Neural cell (in vitro differentiated cells): ENCODE data around the gene PBX1.

Experiments used
- EP300 ChIP-seq: fragments of 450-650 bp; conservative IDR thresholded peaks from 2 replicates; pipeline ENCODE4 v1.6.1; 2014; ENCODE audit warnings: antibody characterized with exemption, mild to moderate bottlenecking, moderate library complexity; ENCODE audit not compliant: poor library complexity, severe bottlenecking
- EZH2 ChIP-seq: fragments of 200-600, 300-800 bp; shearing (Covaris generic), sonication (generic); IDR thresholded peaks from 2 replicates; pipeline ENCODE4 v1.6.1; 2014; ENCODE audit warnings: antibody characterized with exemption, low read length, borderline replicate concordance, mild to moderate bottlenecking; ENCODE audit not compliant: insufficient read depth, poor library complexity, severe bottlenecking
- POLR2AphosphoS5 ChIP-seq: IDR thresholded peaks from 2 replicates; pipeline ENCODE4 v1.6.1; 2012
- TF ChIP-seq, protein P1 (sequence below): fragments of 450-650 bp; IDR thresholded peaks from 2 replicates; pipeline ENCODE4 v1.5.1; 2014; ENCODE audit warnings: antibody characterized with exemption, mild to moderate bottlenecking, moderate library complexity; ENCODE audit not compliant: poor library complexity, severe bottlenecking

DNA sequence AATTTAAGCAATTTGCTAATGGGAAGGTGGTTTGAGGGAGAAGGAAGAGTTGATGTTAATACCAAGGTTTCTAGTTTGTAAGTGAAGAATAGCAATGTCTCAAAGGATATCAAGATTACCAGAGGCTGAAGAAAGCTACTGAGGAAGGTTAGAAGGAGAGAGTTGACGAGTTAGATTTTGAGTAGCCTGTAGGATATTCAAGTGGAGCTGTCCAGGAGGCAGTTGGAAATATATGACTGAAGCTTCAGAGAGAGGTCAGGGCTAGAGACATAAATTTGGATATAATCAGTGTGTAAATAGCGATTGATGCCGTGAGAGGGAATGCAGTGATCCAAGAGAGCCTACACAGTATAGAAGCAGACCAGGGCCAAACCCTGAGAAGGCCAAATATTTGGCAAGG, 48.4 kb downstream of the PBX1 start:
- no peak for TF ChIP-seq EZH2
- TF ChIP-seq, protein P1, sequence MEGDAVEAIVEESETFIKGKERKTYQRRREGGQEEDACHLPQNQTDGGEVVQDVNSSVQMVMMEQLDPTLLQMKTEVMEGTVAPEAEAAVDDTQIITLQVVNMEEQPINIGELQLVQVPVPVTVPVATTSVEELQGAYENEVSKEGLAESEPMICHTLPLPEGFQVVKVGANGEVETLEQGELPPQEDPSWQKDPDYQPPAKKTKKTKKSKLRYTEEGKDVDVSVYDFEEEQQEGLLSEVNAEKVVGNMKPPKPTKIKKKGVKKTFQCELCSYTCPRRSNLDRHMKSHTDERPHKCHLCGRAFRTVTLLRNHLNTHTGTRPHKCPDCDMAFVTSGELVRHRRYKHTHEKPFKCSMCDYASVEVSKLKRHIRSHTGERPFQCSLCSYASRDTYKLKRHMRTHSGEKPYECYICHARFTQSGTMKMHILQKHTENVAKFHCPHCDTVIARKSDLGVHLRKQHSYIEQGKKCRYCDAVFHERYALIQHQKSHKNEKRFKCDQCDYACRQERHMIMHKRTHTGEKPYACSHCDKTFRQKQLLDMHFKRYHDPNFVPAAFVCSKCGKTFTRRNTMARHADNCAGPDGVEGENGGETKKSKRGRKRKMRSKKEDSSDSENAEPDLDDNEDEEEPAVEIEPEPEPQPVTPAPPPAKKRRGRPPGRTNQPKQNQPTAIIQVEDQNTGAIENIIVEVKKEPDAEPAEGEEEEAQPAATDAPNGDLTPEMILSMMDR, result no peak
- TF ChIP-seq POLR2AphosphoS5, result no peak
- no peak for TF ChIP-seq EP300
